Measurements from ENCODE around the gene NR1I3.

Gene NR1I3

GRCh38 chr1:161217831-161218230 is 20.2 kb downstream of the NR1I3 start:
- Histone ChIP-seq H2AFZ (ENCODE audit: low read length, unreplicated experiment) (no peak overlapping the region), H3K4me1 (ENCODE audit: control insufficient read depth, insufficient read depth, low read length, unreplicated experiment) (peaks cover 22% of the 10 kb centered on the region), H3K27ac (ENCODE audit: low read depth, low read length) (peak overlapping the region; percentile 99)

DNA sequence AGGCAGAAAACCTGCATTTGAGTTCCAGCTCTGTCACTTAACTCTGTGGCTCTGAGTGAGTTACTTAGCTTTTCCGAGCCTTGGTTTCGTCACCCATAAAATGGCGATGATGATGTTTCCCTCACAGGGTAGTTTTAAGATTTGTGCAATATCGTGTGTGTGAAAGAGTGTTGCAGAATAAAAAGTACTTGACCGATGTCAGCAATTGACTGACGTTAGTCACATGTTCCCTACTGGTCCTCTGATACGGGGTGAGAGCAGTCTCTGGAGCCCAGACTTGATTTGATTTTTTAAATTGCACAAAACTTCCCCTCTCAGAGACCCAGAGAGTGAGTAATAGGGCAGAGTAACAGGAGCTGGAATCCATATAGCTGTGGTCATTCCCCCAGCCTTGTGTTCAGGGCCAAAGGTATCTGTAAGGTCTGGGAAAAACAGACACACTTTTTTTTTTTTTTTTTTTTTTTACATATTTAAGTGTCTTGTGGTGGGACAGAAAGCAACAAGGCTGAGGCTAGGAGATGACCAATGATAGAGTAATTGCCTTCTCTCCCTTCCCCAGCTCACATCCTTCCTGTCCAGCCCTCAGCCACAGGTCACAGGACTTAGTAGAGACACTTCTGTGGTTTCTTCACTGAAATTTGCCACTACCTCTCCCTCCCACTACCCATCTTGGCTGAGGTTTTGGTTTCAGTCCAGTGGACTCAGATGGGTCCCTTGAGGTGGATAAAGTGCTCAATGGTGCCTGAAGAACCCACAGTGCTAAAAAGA is 20.9 kb downstream of the NR1I3 start:
- H3K4me1 ChIP-seq (ENCODE audit: control insufficient read depth, insufficient read depth, low read length, unreplicated experiment) = peaks cover 22% of the 10 kb centered on the region
- peak overlapping the region; percentile 75 for H2AFZ ChIP-seq (ENCODE audit: low read length, unreplicated experiment)
- H3K36me3 ChIP-seq (ENCODE audit: insufficient read depth, low read length) = peaks cover 6% of the 10 kb centered on the region; the same call in 1 of the 2 replicates
- H3K27ac ChIP-seq (ENCODE audit: low read depth, low read length) = peak overlapping the region; percentile 99
- H3K79me2 ChIP-seq (ENCODE audit: control insufficient read depth, insufficient read depth, low read length, unreplicated experiment) = no peaks in the 10 kb centered on the region
- H3K4me3 ChIP-seq (ENCODE audit: low read depth, low read length) = peak overlapping the region; percentile 47
- no peaks in the 10 kb centered on the region for H3K27me3 ChIP-seq (ENCODE audit: insufficient read depth, low read length)

More at GRCh38 chr1:161217831-161218230, 20.2 kb downstream of the NR1I3 start:
- Histone ChIP-seq H3K4me3 (ENCODE audit: low read depth, low read length) (no peak overlapping the region), H3K27me3 (ENCODE audit: insufficient read depth, low read length) (no peaks in the 10 kb centered on the region), H3K36me3 (ENCODE audit: insufficient read depth, low read length) (peaks cover 6% of the 10 kb centered on the region; the same call in 1 of the 2 replicates), H3K79me2 (ENCODE audit: control insufficient read depth, insufficient read depth, low read length, unreplicated experiment) (no peaks in the 10 kb centered on the region)

GRCh38 chr1:161215076-161215475 is 22.9 kb downstream of the NR1I3 start, which contains the start of gene FCER1G:
FCER1G (plus strand) TSS chr1:161215295; CDS start chr1:161215322, 27 bp downstream.
- Histone ChIP-seq H3K27ac (ENCODE audit: low read depth, low read length) (peak within 1 kb of the TSS; percentile 99), H2AFZ (ENCODE audit: low read length, unreplicated experiment) (no peak within 1 kb of the TSS), H3K79me2 (ENCODE audit: control insufficient read depth, insufficient read depth, low read length, unreplicated experiment) (peaks cover 2% of the 10 kb centered on the region), H3K36me3 (ENCODE audit: insufficient read depth, low read length) (peaks cover 11% of the 10 kb centered on the region), H3K4me1 (ENCODE audit: control insufficient read depth, insufficient read depth, low read length, unreplicated experiment) (peaks cover 22% of the 10 kb centered on the region), H3K27me3 (ENCODE audit: insufficient read depth, low read length) (no peaks in the 10 kb centered on the region), H3K4me3 (ENCODE audit: low read depth, low read length) (no peak within 1 kb of the TSS)

DNA sequence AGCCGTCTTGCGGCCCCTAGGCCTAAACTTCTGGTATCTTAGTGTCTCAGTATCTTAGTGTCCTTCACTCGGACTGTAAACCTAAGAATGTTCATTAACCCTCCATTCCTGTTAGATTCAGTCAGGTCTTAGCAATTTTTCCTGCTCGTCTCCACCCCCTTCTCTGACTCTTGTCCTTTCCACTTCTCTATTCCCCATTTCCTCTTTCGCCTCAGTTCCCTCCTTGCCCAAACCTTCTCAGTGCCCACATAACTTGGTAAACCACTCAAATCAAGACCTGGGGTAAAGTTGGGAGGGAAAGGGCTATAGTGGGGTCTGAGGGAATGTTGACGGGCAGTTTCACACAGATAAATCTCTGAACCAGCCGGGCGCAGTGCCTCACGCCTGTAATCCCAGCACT is 23.6 kb downstream of the NR1I3 start:
- H3K4me3 ChIP-seq (ENCODE audit: low read depth, low read length) = no peak overlapping the region
- H3K27ac ChIP-seq (ENCODE audit: low read depth, low read length) = no peak overlapping the region
- peaks cover 2% of the 10 kb centered on the region for H3K79me2 ChIP-seq (ENCODE audit: control insufficient read depth, insufficient read depth, low read length, unreplicated experiment)
- no peaks in the 10 kb centered on the region for H3K27me3 ChIP-seq (ENCODE audit: insufficient read depth, low read length)
- H3K4me1 ChIP-seq (ENCODE audit: control insufficient read depth, insufficient read depth, low read length, unreplicated experiment) = peaks cover 22% of the 10 kb centered on the region
- H2AFZ ChIP-seq (ENCODE audit: low read length, unreplicated experiment) = no peak overlapping the region
- H3K36me3 ChIP-seq (ENCODE audit: insufficient read depth, low read length) = peaks cover 15% of the 10 kb centered on the region

GRCh38 chr1:161209790-161210409 is 28.1 kb downstream of the NR1I3 start:
- H3K27ac ChIP-seq (ENCODE audit: low read depth, low read length) = peak overlapping the region; percentile 29; the same call in 1 of the 2 replicates
- peaks cover 15% of the 10 kb centered on the region for H3K4me1 ChIP-seq (ENCODE audit: control insufficient read depth, insufficient read depth, low read length, unreplicated experiment)
- peaks cover 18% of the 10 kb centered on the region for H3K36me3 ChIP-seq (ENCODE audit: insufficient read depth, low read length)
- peaks cover 11% of the 10 kb centered on the region for H3K79me2 ChIP-seq (ENCODE audit: control insufficient read depth, insufficient read depth, low read length, unreplicated experiment)
- H3K4me3 ChIP-seq (ENCODE audit: low read depth, low read length) = no peak overlapping the region
- no peak overlapping the region for H2AFZ ChIP-seq (ENCODE audit: low read length, unreplicated experiment)
- H3K27me3 ChIP-seq (ENCODE audit: insufficient read depth, low read length) = no peaks in the 10 kb centered on the region

DNA sequence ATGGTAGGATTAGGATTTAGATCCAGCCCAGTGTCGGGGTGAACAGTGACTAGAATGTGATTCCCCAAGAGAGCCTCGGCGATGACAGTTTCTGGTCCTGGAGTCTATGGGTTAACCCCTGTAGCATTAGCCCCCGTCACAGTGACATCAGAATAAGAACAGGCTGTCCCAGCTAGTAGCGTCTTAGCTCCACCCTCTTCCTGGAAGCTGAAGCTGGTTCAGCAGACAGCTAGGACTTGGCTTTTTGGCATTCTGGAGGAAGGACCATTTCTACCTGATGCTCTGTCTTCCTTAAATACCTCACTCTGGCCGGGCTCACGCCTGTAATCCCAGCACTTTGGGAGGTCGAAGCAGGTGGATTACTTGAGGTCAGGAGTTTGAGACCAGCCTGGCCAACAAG is 30.8 kb downstream of the NR1I3 start:
- Histone ChIP-seq H3K36me3 (ENCODE audit: insufficient read depth, low read length) (peaks cover 22% of the 10 kb centered on the region), H3K79me2 (ENCODE audit: control insufficient read depth, insufficient read depth, low read length, unreplicated experiment) (peaks cover 36% of the 10 kb centered on the region), H3K27ac (ENCODE audit: low read depth, low read length) (peak overlapping the region; percentile 84), H2AFZ (ENCODE audit: low read length, unreplicated experiment) (no peak overlapping the region), H3K27me3 (ENCODE audit: insufficient read depth, low read length) (no peaks in the 10 kb centered on the region), H3K4me3 (ENCODE audit: low read depth, low read length) (no peak overlapping the region), H3K4me1 (ENCODE audit: control insufficient read depth, insufficient read depth, low read length, unreplicated experiment) (peaks cover 30% of the 10 kb centered on the region)

GRCh38 chr1:161206411-161207140 is 31.4 kb downstream of the NR1I3 start:
- H3K4me3 ChIP-seq (ENCODE audit: low read depth, low read length) = no peak overlapping the region
- H2AFZ ChIP-seq (ENCODE audit: low read length, unreplicated experiment) = no peak overlapping the region
- H3K36me3 ChIP-seq (ENCODE audit: insufficient read depth, low read length) = peaks cover 22% of the 10 kb centered on the region
- H3K4me1 ChIP-seq (ENCODE audit: control insufficient read depth, insufficient read depth, low read length, unreplicated experiment) = peaks cover 34% of the 10 kb centered on the region
- H3K79me2 ChIP-seq (ENCODE audit: control insufficient read depth, insufficient read depth, low read length, unreplicated experiment) = peaks cover 36% of the 10 kb centered on the region
- H3K27ac ChIP-seq (ENCODE audit: low read depth, low read length) = peak overlapping the region; percentile 84
- H3K27me3 ChIP-seq (ENCODE audit: insufficient read depth, low read length) = no peaks in the 10 kb centered on the region

DNA sequence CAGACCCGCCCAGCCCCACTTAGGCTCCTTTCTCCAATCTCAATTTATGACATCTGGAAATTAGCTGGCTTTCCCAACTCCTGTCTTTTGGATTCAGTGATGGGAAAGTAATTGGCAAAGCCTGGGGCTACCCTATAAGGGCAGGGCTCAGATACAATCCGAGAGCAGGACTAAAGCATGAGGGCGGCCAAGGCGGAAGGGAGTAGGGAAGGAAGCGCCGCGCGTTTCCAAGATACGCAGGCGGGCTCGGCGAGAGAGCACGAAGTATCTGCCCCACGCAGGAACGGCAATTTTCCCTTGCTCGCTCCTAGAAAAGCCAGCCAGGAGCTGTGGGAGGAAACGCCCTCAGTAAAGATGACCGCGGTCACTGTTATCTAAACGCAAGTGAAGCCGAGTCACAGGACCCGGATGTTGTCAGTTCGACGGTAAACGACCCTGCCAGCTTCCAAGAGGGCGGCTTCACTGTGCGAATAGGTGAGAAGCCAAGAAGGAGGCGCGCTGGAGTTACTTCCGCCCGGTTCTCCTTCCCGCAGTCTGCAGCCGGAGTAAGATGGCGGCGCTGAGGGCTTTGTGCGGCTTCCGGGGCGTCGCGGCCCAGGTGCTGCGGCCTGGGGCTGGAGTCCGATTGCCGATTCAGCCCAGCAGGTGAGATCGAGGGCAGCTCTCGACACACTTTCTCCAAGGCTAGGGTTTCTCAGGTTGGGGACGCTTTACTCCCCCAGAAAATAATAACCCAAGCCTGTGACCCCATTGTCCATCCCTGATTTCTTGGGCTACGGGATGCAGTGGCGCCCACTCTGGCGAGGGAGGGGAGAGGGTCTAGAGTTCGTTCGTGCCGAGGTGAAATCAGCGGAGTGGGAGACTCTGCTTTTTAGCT is 35.9 kb downstream of the NR1I3 start, which contains the start of gene NDUFS2:
TSS of gene NDUFS2 (plus strand) at position 532 of the 877 bp plus-strand sequence. CDS start at position 551, 19 bp downstream.
- Histone ChIP-seq H3K4me1 (ENCODE audit: control insufficient read depth, insufficient read depth, low read length, unreplicated experiment) (peaks cover 69% of the 10 kb centered on the region), H3K36me3 (ENCODE audit: insufficient read depth, low read length) (peaks cover 11% of the 10 kb centered on the region; the same call in 1 of the 2 replicates), H3K27ac (ENCODE audit: low read depth, low read length) (peak within 1 kb of the TSS; percentile 99), H3K27me3 (ENCODE audit: insufficient read depth, low read length) (no peaks in the 10 kb centered on the region), H3K4me3 (ENCODE audit: low read depth, low read length) (peak within 1 kb of the TSS; percentile 95), H2AFZ (ENCODE audit: low read length, unreplicated experiment) (peak within 1 kb of the TSS; percentile 64), H3K79me2 (ENCODE audit: control insufficient read depth, insufficient read depth, low read length, unreplicated experiment) (peaks cover 45% of the 10 kb centered on the region)

DNA sequence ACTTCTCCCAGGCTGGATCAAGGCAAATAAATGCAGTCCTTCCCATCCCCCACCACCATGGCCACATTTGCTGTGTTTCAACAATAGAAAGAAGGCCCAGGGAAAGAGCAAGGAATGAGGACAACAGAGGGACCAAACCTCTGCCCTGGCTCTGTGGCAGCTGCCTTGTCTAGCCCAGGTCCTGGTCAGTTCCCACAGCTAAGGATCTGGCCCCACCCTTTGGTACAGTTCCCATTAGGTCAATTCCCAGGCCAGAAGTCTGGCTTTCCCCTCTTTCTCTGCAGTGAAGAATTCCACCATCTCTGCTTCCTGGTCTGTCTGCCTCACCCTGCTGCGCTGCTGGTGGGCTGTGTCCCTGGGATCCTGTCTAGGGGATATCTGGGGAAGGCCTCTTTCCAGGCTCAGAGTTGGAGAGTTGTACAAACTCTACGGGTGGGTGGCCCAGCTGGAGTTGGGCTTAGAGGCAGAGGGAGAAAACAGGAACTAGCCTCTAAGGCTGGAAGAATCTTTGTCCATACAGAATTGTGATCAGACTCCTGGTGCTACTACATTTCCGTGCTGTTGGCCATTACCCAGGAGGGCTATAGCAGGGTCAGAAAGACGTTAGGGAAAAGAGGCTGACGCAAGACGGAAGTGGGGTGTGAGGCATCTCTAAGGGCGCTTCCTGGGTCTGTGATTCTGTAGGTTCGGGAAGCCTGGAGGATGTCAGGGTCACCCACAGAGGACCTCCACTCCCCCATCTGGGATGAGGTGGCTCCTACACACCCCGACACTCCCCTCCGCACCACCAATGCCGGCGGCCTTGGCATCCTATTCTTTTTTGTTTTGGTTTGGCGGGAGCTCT is 36.8 kb downstream of the NR1I3 start:
- peaks cover 11% of the 10 kb centered on the region; the same call in 1 of the 2 replicates for H3K36me3 ChIP-seq (ENCODE audit: insufficient read depth, low read length)
- H3K79me2 ChIP-seq (ENCODE audit: control insufficient read depth, insufficient read depth, low read length, unreplicated experiment) = peaks cover 54% of the 10 kb centered on the region
- H2AFZ ChIP-seq (ENCODE audit: low read length, unreplicated experiment) = peak overlapping the region; percentile 64
- H3K27me3 ChIP-seq (ENCODE audit: insufficient read depth, low read length) = no peaks in the 10 kb centered on the region
- peak overlapping the region; percentile 95 for H3K4me3 ChIP-seq (ENCODE audit: low read depth, low read length)
- peaks cover 69% of the 10 kb centered on the region for H3K4me1 ChIP-seq (ENCODE audit: control insufficient read depth, insufficient read depth, low read length, unreplicated experiment)
- peak overlapping the region; percentile 99 for H3K27ac ChIP-seq (ENCODE audit: low read depth, low read length)

All from ACC112 (cell line).